ENCODE results near the gene IL17RE.

Gene IL17RE

GRCh38 chr3:9965200-9965875 lies 62.7 kb downstream of the IL17RE start:
- DNase-seq: no peak

All from CD4-positive, alpha-beta T cell treated with Interleukin-17A for 1 hour (primary cell).